Breast epithelium (tissue), 4 donors: ENCODE data around the gene NDUFAF7. TPM values are rescaled to one million over a fixed set of nuclear protein-coding genes. Genes with fewer than 3 reads are reported as not detected.

Source experiments
- DNase-seq, 2 donors: peaks; one replicate each; pipeline ENCODE4 v3.0.0-alpha.2; 2019; ENCODE audit warnings: low spot score in 2 of 2
- H3K27ac ChIP-seq, 2 donors: fragments of 200-600 bp; sonication (generic) in 1 of 2; one replicate each; pipeline ENCODE4 v1.5.1; 2016 to 2019; ENCODE audit warnings: mild to moderate bottlenecking in 1 of 2
- H3K27me3 ChIP-seq, 2 donors: fragments of 200-600 bp; sonication (generic) in 1 of 2; one replicate each; pipeline versions ENCODE4 v1.5.1 to v1.6.0; 2017 to 2019; ENCODE audit warnings: control low read depth in 1 of 2, mild to moderate bottlenecking in 1 of 2
- H3K36me3 ChIP-seq: fragments of 200-600 bp; one replicate; pipeline ENCODE4 v1.5.1; 2019
- H3K4me1 ChIP-seq, 2 donors: fragments of 200-600 bp; sonication (generic); one replicate each; pipeline ENCODE4 v1.5.1; 2016 to 2019; ENCODE audit warnings: control low read depth in 1 of 2
- H3K4me3 ChIP-seq, 3 donors: fragments of 200-600 bp; sonication (generic); 1 replicate in 2 of 3; 2 replicates in 1 of 3; pipeline ENCODE4 v1.5.1; 2016 to 2019; ENCODE audit warnings: mild to moderate bottlenecking in 3 of 3, moderate library complexity in 2 of 3
- H3K9me3 ChIP-seq, 2 donors: fragments of 200-600 bp; sonication (generic) in 1 of 2; one replicate each; pipeline ENCODE4 v1.5.1; 2016 to 2019; ENCODE audit warnings: control low read depth in 1 of 2
- POLR2A ChIP-seq: fragments of 450-650 bp; IDR thresholded peaks from one replicate; pipeline ENCODE4 v1.6.1; 2016; ENCODE audit warnings: antibody characterized with exemption, mild to moderate bottlenecking, moderate library complexity
- POLR2AphosphoS5 ChIP-seq, 3 donors: sonication (generic); formaldehyde crosslinking; IDR thresholded peaks; one replicate each; pipeline ENCODE4 v1.6.1; 2017; ENCODE audit warnings: antibody characterized with exemption in 3 of 3
- intact Hi-C: fragments of 100-400 bp; cut with DNase I; formaldehyde crosslinking; loops from one replicate; pipeline ENCODE4 v1.15.1; 2023; ENCODE audit warnings: low total_unique reads
- total RNA-seq, 3 donors: library from RNA; depleted of rRNA; stranded (reverse); fragments of >200 nt; gene quantifications; one replicate each; pipeline ENCODE4 v1.1.0, GENCODE V29; 2016
- TF ChIP-seq, protein P1 (sequence below), 3 donors: fragments of 450-650 bp; IDR thresholded peaks; one replicate each; pipeline ENCODE4 v1.5.1; 2016 to 2017; ENCODE audit warnings: antibody characterized with exemption in 3 of 3, mild to moderate bottlenecking in 3 of 3, moderate library complexity in 3 of 3

The NDUFAF7 gene, protein sequence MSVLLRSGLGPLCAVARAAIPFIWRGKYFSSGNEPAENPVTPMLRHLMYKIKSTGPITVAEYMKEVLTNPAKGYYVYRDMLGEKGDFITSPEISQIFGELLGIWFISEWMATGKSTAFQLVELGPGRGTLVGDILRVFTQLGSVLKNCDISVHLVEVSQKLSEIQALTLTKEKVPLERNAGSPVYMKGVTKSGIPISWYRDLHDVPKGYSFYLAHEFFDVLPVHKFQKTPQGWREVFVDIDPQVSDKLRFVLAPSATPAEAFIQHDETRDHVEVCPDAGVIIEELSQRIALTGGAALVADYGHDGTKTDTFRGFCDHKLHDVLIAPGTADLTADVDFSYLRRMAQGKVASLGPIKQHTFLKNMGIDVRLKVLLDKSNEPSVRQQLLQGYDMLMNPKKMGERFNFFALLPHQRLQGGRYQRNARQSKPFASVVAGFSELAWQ
- total RNA-seq = 10 to 100 TPM; 13.3 to 29.0 (median 20.6) TPM

DNA sequence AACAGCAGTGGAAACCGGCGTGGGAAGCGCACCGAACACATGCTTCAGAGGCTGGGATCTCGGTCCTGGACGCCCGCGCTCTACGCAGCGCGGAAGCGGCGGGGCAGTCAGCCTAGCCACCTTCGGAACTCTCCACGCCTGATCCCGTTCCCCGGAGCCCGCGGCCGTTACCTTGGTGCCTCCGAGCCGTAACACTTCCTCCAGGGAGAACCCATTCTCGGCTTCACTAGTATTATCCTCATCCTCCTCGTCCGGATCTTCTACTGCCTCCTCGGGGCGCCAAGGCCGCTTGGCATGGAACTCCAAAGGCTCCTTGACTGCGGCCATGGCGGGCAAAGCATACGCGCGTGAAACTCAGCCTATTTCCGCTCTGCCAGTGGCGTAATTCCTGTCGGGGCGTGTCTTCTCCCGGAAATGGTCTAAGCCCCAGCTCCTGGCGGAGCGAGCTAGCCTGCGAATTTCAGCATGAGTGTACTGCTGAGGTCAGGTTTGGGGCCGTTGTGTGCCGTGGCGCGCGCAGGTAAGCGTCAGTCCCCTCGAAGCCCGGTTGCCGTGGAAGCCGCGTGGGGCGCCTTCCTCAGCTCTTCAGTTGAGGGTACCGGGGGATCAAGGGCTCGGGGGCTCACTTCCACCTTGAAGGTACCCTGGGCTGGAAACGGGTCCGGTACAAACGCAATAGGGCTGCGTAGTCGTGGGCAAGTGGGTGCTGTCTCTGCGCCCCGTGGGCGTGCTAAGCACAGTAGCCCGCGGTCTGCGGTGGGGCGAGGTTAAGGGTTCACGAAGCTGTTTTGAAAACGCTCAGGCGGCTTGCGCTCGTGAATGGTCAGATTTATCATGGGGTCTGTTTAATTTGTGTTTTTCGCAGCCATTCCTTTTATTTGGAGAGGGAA, at the start of gene NDUFAF7, which contains the start of gene CEBPZ:
Gene NDUFAF7, plus strand, starts transcription at position 418 of the 890 bp plus-strand sequence. Its CDS starts 48 bp downstream, at position 466.
Gene CEBPZ, minus strand, starts transcription at position 356 of the 890 bp plus-strand sequence. Its CDS starts 29 bp downstream, at position 327.
- intact Hi-C loops = no loop called here
- Histone ChIP-seq H3K27me3 (no peaks in the 10 kb centered on the region), H3K27ac (peak within 1 kb of the TSS; percentile 91 to 94)

DNA sequence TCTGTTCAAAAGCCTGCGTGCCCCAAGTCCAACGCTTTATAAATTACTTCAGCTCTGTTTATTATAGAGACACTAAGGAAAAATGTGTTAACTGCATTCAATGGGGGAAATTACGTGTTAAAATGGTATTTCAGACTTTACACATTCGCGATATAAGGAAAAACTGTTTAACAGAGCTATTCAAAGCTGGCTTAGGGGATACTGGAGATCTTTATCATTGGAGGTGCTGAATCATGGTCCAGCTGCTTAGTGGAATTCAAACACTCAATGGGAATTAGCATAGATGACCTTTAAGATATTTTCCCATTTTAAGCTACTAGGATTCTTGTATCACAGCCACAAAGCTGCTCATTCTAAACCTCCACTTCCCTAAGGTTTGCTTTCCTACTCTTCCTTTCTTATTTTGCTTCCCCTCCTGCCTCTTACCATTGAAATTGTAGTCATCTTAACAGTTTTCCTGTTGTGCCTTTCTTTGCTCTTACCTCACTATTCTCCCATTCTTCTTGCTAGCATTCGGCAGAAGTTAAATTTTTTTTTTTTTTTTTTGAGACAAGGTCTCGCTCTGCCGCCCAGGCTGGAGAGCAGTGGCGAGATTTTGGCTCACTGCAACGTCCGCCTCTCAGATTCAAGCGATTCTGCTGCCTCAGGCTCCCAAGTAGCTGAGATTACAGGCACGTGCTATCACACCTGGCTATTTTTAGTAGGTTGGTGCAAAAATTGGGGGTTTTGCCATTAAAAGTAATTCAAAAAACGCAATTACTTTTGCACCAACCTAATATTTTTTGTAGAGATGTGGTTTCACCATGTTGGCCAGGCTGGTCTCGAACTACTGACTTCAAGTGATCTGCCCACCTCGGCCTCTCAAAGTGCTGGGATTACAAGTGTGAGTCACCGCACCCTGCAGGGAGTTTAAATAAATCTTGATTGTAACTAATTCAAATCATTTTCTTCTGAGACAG, 49.5 kb upstream of the NDUFAF7 start:
- DNase-seq = no peak
- H3K27me3 ChIP-seq = no peaks in the 10 kb centered on the region
- H3K4me1 ChIP-seq = no peaks in the 10 kb centered on the region
- H3K4me3 ChIP-seq = no peak overlapping the region
- no peak overlapping the region for H3K27ac ChIP-seq
- TF ChIP-seq, protein P1, sequence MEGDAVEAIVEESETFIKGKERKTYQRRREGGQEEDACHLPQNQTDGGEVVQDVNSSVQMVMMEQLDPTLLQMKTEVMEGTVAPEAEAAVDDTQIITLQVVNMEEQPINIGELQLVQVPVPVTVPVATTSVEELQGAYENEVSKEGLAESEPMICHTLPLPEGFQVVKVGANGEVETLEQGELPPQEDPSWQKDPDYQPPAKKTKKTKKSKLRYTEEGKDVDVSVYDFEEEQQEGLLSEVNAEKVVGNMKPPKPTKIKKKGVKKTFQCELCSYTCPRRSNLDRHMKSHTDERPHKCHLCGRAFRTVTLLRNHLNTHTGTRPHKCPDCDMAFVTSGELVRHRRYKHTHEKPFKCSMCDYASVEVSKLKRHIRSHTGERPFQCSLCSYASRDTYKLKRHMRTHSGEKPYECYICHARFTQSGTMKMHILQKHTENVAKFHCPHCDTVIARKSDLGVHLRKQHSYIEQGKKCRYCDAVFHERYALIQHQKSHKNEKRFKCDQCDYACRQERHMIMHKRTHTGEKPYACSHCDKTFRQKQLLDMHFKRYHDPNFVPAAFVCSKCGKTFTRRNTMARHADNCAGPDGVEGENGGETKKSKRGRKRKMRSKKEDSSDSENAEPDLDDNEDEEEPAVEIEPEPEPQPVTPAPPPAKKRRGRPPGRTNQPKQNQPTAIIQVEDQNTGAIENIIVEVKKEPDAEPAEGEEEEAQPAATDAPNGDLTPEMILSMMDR (IDR thresholded peaks at IDR 0.05) = no peak
- TF ChIP-seq POLR2AphosphoS5 (IDR thresholded peaks at IDR 0.05) = no peak
- no peak for TF ChIP-seq POLR2A
- no peaks in the 10 kb centered on the region for H3K9me3 ChIP-seq
- H3K36me3 ChIP-seq = no peaks in the 10 kb centered on the region
- intact Hi-C loops = no loop called here

More for the DNA sequence above, at the start of gene NDUFAF7, which contains the start of gene CEBPZ:
- Histone ChIP-seq H3K9me3 (no peaks in the 10 kb centered on the region), H3K4me3 (peak within 1 kb of the TSS; percentile 71 to 80 (median 75)), H3K36me3 (no peaks in the 10 kb centered on the region), H3K4me1 (peaks cover 5 to 20% of the 10 kb centered on the region in 2 donors)
- DNase-seq = peak; percentile 85 to 89
- TF ChIP-seq POLR2A = peak; percentile 68
- TF ChIP-seq POLR2AphosphoS5 (IDR thresholded peaks at IDR 0.05) = peak; percentile 88 to 95 (median 89)
- TF ChIP-seq, protein P1 (IDR thresholded peaks at IDR 0.05) = no peak

DNA sequence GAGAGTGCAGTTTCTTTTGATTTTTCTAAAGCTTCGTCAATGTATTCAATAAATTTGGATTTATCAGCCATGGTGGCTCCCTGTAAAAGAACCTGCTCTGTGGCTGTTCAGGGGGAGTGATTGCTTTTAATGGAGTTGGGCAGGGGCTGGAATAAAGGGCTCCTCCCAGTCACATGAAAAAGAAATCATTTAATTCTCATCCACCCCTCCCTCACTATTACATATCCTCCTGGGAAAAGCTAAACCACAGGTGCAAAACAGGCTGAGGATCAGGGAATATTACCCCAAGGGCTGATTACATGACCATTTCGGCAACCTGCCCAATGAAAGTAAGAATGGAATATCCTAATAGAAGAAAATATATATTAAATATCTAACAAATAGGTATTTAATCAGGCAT, 42.9 kb upstream of the NDUFAF7 start, which contains the start of gene SULT6B1:
Gene SULT6B1, minus strand, starts transcription at position 101 of the 400 bp plus-strand sequence. Its CDS starts 30 bp downstream, at position 71.
- Histone ChIP-seq H3K4me3 (no peak within 1 kb of the TSS), H3K9me3 (no peaks in the 10 kb centered on the region), H3K27ac (peak within 1 kb of the TSS in 1 of 2 donors; percentile 61), H3K27me3 (no peaks in the 10 kb centered on the region), H3K36me3 (no peaks in the 10 kb centered on the region), H3K4me1 (no peaks in the 10 kb centered on the region)
- intact Hi-C loops = loop anchor here (1.0 kb wide), 1 partner anchor 22 kb away; no protein-coding TSS in a partner anchor
- no peak for TF ChIP-seq POLR2A
- TF ChIP-seq, protein P1 (IDR thresholded peaks at IDR 0.05) = no peak
- TF ChIP-seq POLR2AphosphoS5 (IDR thresholded peaks at IDR 0.05) = no peak
- DNase-seq = no peak

DNA sequence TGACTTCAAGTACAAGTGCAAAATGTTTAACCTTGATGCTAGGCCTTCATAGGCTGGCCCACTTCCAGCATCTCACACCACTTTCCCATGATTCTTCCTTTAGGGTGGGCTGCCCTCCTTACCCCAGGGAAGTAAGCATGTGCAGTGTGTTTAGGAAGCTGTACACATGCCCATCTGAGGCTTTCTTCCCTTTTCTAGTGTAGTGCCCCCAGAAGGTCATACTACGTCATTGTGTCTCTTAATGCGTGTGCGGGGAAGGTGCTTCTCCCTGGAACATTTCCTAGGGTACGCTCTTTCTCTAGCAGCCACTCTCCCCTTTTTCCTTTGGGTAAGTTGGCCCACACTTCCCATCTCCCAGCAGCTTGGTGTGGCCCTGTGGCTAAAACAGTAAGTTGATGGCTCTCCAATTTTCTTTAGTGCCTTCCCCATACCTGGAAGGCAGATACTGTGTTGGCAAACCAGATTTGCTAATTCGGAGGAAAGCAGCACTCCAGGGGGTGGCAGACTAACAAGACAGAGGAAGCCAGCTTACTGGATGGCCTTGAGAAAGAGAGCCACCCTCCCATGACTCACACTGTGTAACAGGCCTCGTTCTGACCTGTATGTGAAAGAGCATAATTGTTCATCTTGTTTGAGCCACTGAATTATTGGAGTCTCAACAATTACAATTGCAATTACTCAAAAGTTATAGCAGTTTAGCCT, 41.9 kb upstream of the NDUFAF7 start:
- no peak for TF ChIP-seq POLR2A
- TF ChIP-seq POLR2AphosphoS5 (IDR thresholded peaks at IDR 0.05) = no peak
- TF ChIP-seq, protein P1 (IDR thresholded peaks at IDR 0.05) = no peak
- peak in 1 of 2 donors; percentile 40 for DNase-seq
- H3K27me3 ChIP-seq = no peaks in the 10 kb centered on the region

More for the DNA sequence above, 41.9 kb upstream of the NDUFAF7 start:
- intact Hi-C loops = no loop called here
- H3K36me3 ChIP-seq = no peaks in the 10 kb centered on the region
- no peaks in the 10 kb centered on the region for H3K9me3 ChIP-seq
- H3K4me1 ChIP-seq = no peaks in the 10 kb centered on the region
- no peak overlapping the region for H3K4me3 ChIP-seq
- peak overlapping the region in 1 of 2 donors; percentile 61 for H3K27ac ChIP-seq
